HepG2 (cell line): ENCODE data around the gene KDM5B. TPM values are rescaled to one million over a fixed set of nuclear protein-coding genes. Genes with fewer than 3 reads are reported as not detected.

Experiments
- FOSL1 ChIP-seq: sonication (generic); formaldehyde crosslinking; IDR thresholded peaks from 2 replicates; pipeline ENCODE4 v1.9.0; 2021; ENCODE audit warnings: missing genetic modification reagents, borderline replicate concordance
- FOXA1 ChIP-seq, 2 experiments: fragments of 450-650 bp in 1 of 2; sonication (generic) in 1 of 2; formaldehyde crosslinking in 1 of 2; IDR thresholded peaks; 2 replicates each; pipeline versions ENCODE4 v1.4.0 to v1.6.1; 2016 to 2020; ENCODE audit warnings: missing genetic modification reagents in 1 of 2
- GPBP1L1 ChIP-seq: sonication (generic); formaldehyde crosslinking; IDR thresholded peaks from 2 replicates; pipeline ENCODE4 v1.5.0; 2020; ENCODE audit warnings: mild to moderate bottlenecking, missing genetic modification reagents
- JUND ChIP-seq: sonication (generic); formaldehyde crosslinking; IDR thresholded peaks from 2 replicates; pipeline ENCODE4 v1.8.0; 2022; ENCODE audit warnings: mild to moderate bottlenecking, missing genetic modification reagents
- KMT2B ChIP-seq: IDR thresholded peaks from 2 replicates; pipeline ENCODE4 v1.6.1; 2016; ENCODE audit warnings: missing genetic modification reagents, missing compliant biosample characterization
- LBX2 ChIP-seq: sonication (generic); formaldehyde crosslinking; IDR thresholded peaks from 2 replicates; pipeline ENCODE4 v1.5.0; 2020; ENCODE audit warnings: missing genetic modification reagents, mild to moderate bottlenecking, borderline replicate concordance
- MAFF ChIP-seq: IDR thresholded peaks from 2 replicates; pipeline ENCODE4 v1.6.1; 2011; ENCODE audit warnings: low read depth, low read length, improper control_type of control experiment
- RBAK ChIP-seq: sonication (generic); formaldehyde crosslinking; IDR thresholded peaks from 2 replicates; pipeline ENCODE4 v1.5.1; 2020; ENCODE audit warnings: mild to moderate bottlenecking, missing genetic modification reagents
- RBFOX2 ChIP-seq: fragments of 200-400 bp; formaldehyde crosslinking; IDR thresholded peaks from 2 replicates; pipeline ENCODE4 v1.6.1; 2017; ENCODE audit warnings: low read depth, mild to moderate bottlenecking, low read length
- SMAD9 ChIP-seq: sonication (generic); formaldehyde crosslinking; IDR thresholded peaks from 2 replicates; pipeline ENCODE4 v1.5.1; 2020; ENCODE audit warnings: mild to moderate bottlenecking, missing genetic modification reagents
- SNRNP70 ChIP-seq: fragments of 200-400 bp; formaldehyde crosslinking; IDR thresholded peaks from 2 replicates; pipeline ENCODE4 v1.6.1; 2017; ENCODE audit warnings: mild to moderate bottlenecking, low read depth, low read length, moderate library complexity
- SPEN ChIP-seq: sonication (generic); formaldehyde crosslinking; IDR thresholded peaks from 2 replicates; pipeline ENCODE4 v1.5.1; 2020; ENCODE audit warnings: low read depth, mild to moderate bottlenecking, missing genetic modification reagents
- STAT5B ChIP-seq: sonication (generic); formaldehyde crosslinking; IDR thresholded peaks from 2 replicates; pipeline ENCODE4 v1.4.0; 2020; ENCODE audit warnings: missing genetic modification reagents
- TCF12 ChIP-seq, 2 experiments: fragments of 450-650 bp in 1 of 2; sonication (generic) in 1 of 2; formaldehyde crosslinking in 1 of 2; IDR thresholded peaks; 2 replicates each; pipeline versions ENCODE4 v1.6.1 to v1.8.0; 2017 to 2022; ENCODE audit warnings: antibody characterized with exemption in 1 of 2, mild to moderate bottlenecking in 1 of 2, missing genetic modification reagents in 1 of 2, moderate library complexity in 1 of 2
- ZNF224 ChIP-seq: sonication (generic); formaldehyde crosslinking; IDR thresholded peaks from 2 replicates; pipeline ENCODE4 v1.5.0; 2020; ENCODE audit warnings: mild to moderate bottlenecking, missing genetic modification reagents
- ZNF703 ChIP-seq: sonication (generic); formaldehyde crosslinking; IDR thresholded peaks from 2 replicates; pipeline ENCODE4 v1.5.1; 2020; ENCODE audit warnings: missing genetic modification reagents, mild to moderate bottlenecking, moderate library complexity, borderline replicate concordance
- ZSCAN20 ChIP-seq: sonication (generic); formaldehyde crosslinking; IDR thresholded peaks from 2 replicates; pipeline ENCODE4 v1.4.0; 2020; ENCODE audit warnings: missing genetic modification reagents, mild to moderate bottlenecking, borderline replicate concordance
- polyA plus RNA-seq, 8 experiments: library from polyadenylated mRNA; depleted of rRNA in 3 of 8; stranded (reverse) in 7 of 8; unstranded in 1 of 8; fragments of >200 nt; fragmentation: Illumina TruSeq in 4 of 8; extraction: Trizol in 4 of 8; gene quantifications; 2 replicates each; pipeline versions ENCODE4 v1.2.1 to v1.2.3, GENCODE V29; 2011 to 2016; ENCODE audit warnings: low read depth in 4 of 8, missing spikeins in 1 of 8, mixed read lengths in 1 of 8; ENCODE audit not compliant: insufficient read depth in 1 of 8
- total RNA-seq, 5 experiments: library from RNA; depleted of rRNA; stranded (reverse); fragments of >200 nt; fragmentation: Illumina TruSeq; extraction: Trizol; gene quantifications; 2 replicates each; pipeline ENCODE4 v1.2.3, GENCODE V29; 2016; ENCODE audit warnings: low read depth in 1 of 5
- TF ChIP-seq, protein P1 (sequence below): sonication (generic); formaldehyde crosslinking; IDR thresholded peaks from 2 replicates; pipeline ENCODE4 v1.4.0; 2020; ENCODE audit warnings: missing genetic modification reagents
- TF ChIP-seq, protein P2 (sequence below): sonication (generic); formaldehyde crosslinking; IDR thresholded peaks from 2 replicates; pipeline ENCODE4 v1.4.0; 2020; ENCODE audit warnings: missing genetic modification reagents

Gene KDM5B
- total and polyA plus RNA-seq, 2 of the 13 experiments (the other 11 are each of a cell fraction or from before 2014, with no cell fraction given) = 34.2 to 35.4 TPM

GRCh38 chr1:202807926-202808757 lies at the start of gene KDM5B (continued):
- TF ChIP-seq, protein P1, sequence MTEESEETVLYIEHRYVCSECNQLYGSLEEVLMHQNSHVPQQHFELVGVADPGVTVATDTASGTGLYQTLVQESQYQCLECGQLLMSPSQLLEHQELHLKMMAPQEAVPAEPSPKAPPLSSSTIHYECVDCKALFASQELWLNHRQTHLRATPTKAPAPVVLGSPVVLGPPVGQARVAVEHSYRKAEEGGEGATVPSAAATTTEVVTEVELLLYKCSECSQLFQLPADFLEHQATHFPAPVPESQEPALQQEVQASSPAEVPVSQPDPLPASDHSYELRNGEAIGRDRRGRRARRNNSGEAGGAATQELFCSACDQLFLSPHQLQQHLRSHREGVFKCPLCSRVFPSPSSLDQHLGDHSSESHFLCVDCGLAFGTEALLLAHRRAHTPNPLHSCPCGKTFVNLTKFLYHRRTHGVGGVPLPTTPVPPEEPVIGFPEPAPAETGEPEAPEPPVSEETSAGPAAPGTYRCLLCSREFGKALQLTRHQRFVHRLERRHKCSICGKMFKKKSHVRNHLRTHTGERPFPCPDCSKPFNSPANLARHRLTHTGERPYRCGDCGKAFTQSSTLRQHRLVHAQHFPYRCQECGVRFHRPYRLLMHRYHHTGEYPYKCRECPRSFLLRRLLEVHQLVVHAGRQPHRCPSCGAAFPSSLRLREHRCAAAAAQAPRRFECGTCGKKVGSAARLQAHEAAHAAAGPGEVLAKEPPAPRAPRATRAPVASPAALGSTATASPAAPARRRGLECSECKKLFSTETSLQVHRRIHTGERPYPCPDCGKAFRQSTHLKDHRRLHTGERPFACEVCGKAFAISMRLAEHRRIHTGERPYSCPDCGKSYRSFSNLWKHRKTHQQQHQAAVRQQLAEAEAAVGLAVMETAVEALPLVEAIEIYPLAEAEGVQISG (CRISPR knock-in tag) = peak; percentile 77
- TF ChIP-seq MAFF (no peak), ZNF224 (no peak), ZNF703 (CRISPR knock-in tag) (peak; percentile 59; the same call in 1 of the 2 replicates), SMAD9 (CRISPR knock-in tag) (no peak), SPEN (peak; percentile 79), FOXA1 (IDR thresholded peaks at IDR 0.05) (no peak), FOXA1 (CRISPR knock-in tag; IDR thresholded peaks at IDR 0.05) (peak; percentile 68), TCF12 (IDR thresholded peaks at IDR 0.05) (no peak), TCF12 (CRISPR knock-in tag; IDR thresholded peaks at IDR 0.05) (peak; percentile 72; the same call in 1 of the 2 replicates), ZSCAN20 (CRISPR knock-in tag) (peak; percentile 79; the same call in 1 of the 2 replicates), STAT5B (CRISPR knock-in tag) (no peak), LBX2 (CRISPR knock-in tag) (peak; percentile 74; the same call in 1 of the 2 replicates), GPBP1L1 (no peak), KMT2B (CRISPR knock-in tag) (peak; percentile 89), SNRNP70 (no peak), RBAK (no peak), JUND (CRISPR knock-in tag) (peak; percentile 17; the same call in 1 of the 2 replicates), FOSL1 (CRISPR knock-in tag) (no peak), RBFOX2 (peak; percentile 95)
- TF ChIP-seq, protein P2, sequence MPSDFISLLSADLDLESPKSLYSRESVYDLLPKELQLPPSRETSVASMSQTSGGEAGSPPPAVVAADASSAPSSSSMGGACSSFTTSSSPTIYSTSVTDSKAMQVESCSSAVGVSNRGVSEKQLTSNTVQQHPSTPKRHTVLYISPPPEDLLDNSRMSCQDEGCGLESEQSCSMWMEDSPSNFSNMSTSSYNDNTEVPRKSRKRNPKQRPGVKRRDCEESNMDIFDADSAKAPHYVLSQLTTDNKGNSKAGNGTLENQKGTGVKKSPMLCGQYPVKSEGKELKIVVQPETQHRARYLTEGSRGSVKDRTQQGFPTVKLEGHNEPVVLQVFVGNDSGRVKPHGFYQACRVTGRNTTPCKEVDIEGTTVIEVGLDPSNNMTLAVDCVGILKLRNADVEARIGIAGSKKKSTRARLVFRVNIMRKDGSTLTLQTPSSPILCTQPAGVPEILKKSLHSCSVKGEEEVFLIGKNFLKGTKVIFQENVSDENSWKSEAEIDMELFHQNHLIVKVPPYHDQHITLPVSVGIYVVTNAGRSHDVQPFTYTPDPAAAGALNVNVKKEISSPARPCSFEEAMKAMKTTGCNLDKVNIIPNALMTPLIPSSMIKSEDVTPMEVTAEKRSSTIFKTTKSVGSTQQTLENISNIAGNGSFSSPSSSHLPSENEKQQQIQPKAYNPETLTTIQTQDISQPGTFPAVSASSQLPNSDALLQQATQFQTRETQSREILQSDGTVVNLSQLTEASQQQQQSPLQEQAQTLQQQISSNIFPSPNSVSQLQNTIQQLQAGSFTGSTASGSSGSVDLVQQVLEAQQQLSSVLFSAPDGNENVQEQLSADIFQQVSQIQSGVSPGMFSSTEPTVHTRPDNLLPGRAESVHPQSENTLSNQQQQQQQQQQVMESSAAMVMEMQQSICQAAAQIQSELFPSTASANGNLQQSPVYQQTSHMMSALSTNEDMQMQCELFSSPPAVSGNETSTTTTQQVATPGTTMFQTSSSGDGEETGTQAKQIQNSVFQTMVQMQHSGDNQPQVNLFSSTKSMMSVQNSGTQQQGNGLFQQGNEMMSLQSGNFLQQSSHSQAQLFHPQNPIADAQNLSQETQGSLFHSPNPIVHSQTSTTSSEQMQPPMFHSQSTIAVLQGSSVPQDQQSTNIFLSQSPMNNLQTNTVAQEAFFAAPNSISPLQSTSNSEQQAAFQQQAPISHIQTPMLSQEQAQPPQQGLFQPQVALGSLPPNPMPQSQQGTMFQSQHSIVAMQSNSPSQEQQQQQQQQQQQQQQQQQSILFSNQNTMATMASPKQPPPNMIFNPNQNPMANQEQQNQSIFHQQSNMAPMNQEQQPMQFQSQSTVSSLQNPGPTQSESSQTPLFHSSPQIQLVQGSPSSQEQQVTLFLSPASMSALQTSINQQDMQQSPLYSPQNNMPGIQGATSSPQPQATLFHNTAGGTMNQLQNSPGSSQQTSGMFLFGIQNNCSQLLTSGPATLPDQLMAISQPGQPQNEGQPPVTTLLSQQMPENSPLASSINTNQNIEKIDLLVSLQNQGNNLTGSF (CRISPR knock-in tag) = no peak
